ENCODE data around the gene WASHC3. TPM values are rescaled to one million over a fixed set of nuclear protein-coding genes. Genes with fewer than 3 reads are reported as not detected.

WASHC3 gene
- total and polyA plus RNA-seq, 10 of the 15 experiments (the other 5 are each of a cell fraction or from before 2014, with no cell fraction given) = 18.8 to 106 (median 64.3) TPM

- Histone ChIP-seq H3K4me3 (no peak overlapping the region), H3K27ac (ENCODE audit: control insufficient read depth, insufficient read depth) (no peak overlapping the region), H3K9me3 (replicated peaks; ENCODE audit: control insufficient read depth, insufficient read depth, low read length) (no peaks in the 10 kb centered on the region; the same call in 1 of the 3 replicates), H3K9ac (ENCODE audit: control insufficient read depth, insufficient read depth, low read length) (no peak overlapping the region), H3K4me1 (ENCODE audit: control insufficient read depth, insufficient read depth, low read length) (peaks cover 22% of the 10 kb centered on the region), H2AFZ (ENCODE audit: control insufficient read depth, low read depth, low read length) (no peak overlapping the region), H3K36me3 (ENCODE audit: control insufficient read depth in 2 of 2, insufficient read depth in 2 of 2, low read length in 1 of 2) (peaks cover 0 to 24% of the 10 kb centered on the region in 2 experiments; a peak in 3 of 4 replicates), H3K79me2 (ENCODE audit: control insufficient read depth, insufficient read depth, low read length) (no peaks in the 10 kb centered on the region; the same call in none of the 2 replicates), H3K4me2 (ENCODE audit: control insufficient read depth, insufficient read depth) (no peak overlapping the region), H3K27me3 (replicated peaks in 1 of 2; ENCODE audit: control insufficient read depth in 2 of 2, insufficient read depth in 2 of 2, low read length in 1 of 2) (no peaks in the 10 kb centered on the region), H4K20me1 (ENCODE audit: control insufficient read depth, insufficient read depth) (no peaks in the 10 kb centered on the region)
- no peak for FAIRE-seq
- intact Hi-C loops (cut with micrococcal nuclease; ENCODE audit: unreplicated experiment) (no loop called here), in situ Hi-C loops (cut with MboI) (no loop called here)
- TF ChIP-seq RELB (IDR thresholded peaks at IDR 0.05; ENCODE audit: low read depth) = no peak
- no peak for TF ChIP-seq JUND (IDR thresholded peaks at IDR 0.05; ENCODE audit: low read depth, low read length)
- TF ChIP-seq SPI1 (IDR thresholded peaks at IDR 0.05; ENCODE audit: borderline replicate concordance, insufficient read depth, low read depth, low read length) = no peak
- TF ChIP-seq FOXM1 (IDR thresholded peaks at IDR 0.05; ENCODE audit: low read depth, low read length) = no peak
- no peak for TF ChIP-seq YBX1 (IDR thresholded peaks at IDR 0.05)
- no peak for TF ChIP-seq PKNOX1 (IDR thresholded peaks at IDR 0.05)
- TF ChIP-seq ZNF217 (IDR thresholded peaks at IDR 0.05) = no peak
- TF ChIP-seq CBFB (IDR thresholded peaks at IDR 0.05; ENCODE audit: low read depth) = no peak
- no peak for TF ChIP-seq YY1 (IDR thresholded peaks at IDR 0.05; ENCODE audit: low read depth, low read length)
- no peak for TF ChIP-seq SRF (IDR thresholded peaks at IDR 0.05; ENCODE audit: low read depth in 2 of 2, low read length in 2 of 2)
- TF ChIP-seq RUNX3 (IDR thresholded peaks at IDR 0.05; ENCODE audit: low read length) = no peak
- no peak for TF ChIP-seq MXI1 (IDR thresholded peaks at IDR 0.05; ENCODE audit: low read depth, low read length)
- TF ChIP-seq MTA2 (IDR thresholded peaks at IDR 0.05; ENCODE audit: low read depth) = no peak
- TF ChIP-seq GABPA (IDR thresholded peaks at IDR 0.05; ENCODE audit: low read depth) = no peak
- ChIA-PET POLR2A (no interaction called here), CTCF (no interaction called here), RAD21 (ENCODE audit: unreplicated experiment) (interaction anchor here (1.2 kb wide), 1 partner anchor 14 kb away, joined by 3 read pairs; no protein-coding TSS in a partner anchor), SMC1A (ENCODE audit: uncharacterized antibody, unreplicated experiment) (interaction anchor here (0.8 to 1.1 kb wide), 3 partner anchors 10 to 26 kb away, joined by 3 read pairs; no protein-coding TSS in a partner anchor)
- no peak for ATAC-seq
- no peak for DNase-seq (ENCODE audit: low read depth, low spot score)
- WGBS (ENCODE audit: insufficient coverage, insufficient replicate concordance, low lambda C conversion rate, missing lambda C conversion rate) = 98% methylated on average over 4 of the region's 4 CpGs
- BruUV-seq (replicated peaks) = no TSS peak
Observed at GRCh38 chr12:102054345-102054744, 7.4 kb downstream of the WASHC3 start.
